GM18508 (cell line): ENCODE measurements around the gene PAPOLA.
A peak's percentile ranks its signal among the peaks of the same experiment; 100 is the strongest.
"Not testable (repeated sequence)": the region's sequence is repeated elsewhere in the genome, so short reads cannot be mapped to it uniquely, and the experiment has no call there.

Experiments
- ATAC-seq: cut with Tn5 transposase; IDR thresholded peaks from one replicate; pipeline ENCODE4 v1.9.1; 2021; ENCODE audit warnings: moderate number of reproducible peaks; ENCODE audit not compliant: insufficient read depth, unreplicated experiment

Gene PAPOLA

DNA sequence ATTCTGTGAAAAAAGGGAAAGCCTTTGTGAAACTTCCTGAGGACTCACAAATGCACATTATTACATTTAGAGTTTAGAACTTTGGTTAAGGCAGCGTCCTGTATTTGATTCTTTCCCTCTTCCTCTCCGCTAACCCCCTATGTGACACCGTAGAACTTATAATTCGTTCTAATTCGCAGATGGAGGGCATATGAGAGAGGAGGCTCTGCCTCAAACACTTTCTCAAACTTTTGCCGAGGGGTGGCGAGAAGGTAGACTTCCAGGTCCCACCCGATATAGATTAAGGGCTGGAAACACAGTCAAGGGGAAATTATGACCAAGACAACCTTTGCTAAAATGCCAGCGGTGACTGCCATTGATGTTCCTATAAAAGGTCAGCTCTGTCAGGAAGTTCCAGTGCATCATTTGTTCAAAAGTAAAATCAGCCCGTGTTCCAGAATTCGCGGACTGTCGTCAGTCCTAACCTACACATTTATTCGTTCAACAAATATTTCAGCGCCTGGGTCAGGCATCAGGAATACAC is 904 bp upstream of the PAPOLA start:
- no peak for ATAC-seq

DNA sequence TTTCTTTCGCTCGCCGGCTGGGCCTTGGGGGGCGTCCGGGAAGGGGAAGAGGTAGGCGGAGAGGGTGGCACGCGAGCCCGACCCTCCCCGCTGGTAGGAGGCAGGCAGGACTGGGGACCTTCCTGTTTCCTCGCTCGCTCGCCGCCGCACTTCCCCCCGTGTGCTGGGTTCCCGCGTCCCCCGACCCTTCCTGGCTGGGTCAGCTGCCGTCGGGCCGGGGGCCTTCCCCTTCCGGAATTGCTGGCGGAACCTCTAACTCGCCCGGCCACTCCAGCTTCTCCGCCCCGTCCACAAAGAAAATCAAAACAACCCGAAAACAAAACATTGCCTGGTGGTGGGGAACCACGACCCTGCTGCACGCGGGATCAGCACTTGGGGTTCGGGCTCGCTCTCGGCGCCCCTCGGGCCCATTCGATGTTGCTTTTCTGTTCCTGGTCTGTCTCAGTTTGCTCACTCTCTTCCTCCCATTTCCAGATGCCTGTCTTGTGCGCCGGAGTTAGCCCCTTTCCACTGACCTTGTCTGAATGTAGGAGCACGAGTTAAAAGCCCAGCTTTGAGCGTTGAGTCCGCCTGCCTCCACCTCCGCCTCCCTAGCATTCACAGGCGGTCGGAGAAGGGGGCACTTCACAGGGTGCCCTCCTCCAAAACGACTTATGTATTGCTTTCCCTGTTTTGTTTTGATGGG is 581 bp downstream of the PAPOLA start:
- peak; percentile 18 for ATAC-seq

DNA sequence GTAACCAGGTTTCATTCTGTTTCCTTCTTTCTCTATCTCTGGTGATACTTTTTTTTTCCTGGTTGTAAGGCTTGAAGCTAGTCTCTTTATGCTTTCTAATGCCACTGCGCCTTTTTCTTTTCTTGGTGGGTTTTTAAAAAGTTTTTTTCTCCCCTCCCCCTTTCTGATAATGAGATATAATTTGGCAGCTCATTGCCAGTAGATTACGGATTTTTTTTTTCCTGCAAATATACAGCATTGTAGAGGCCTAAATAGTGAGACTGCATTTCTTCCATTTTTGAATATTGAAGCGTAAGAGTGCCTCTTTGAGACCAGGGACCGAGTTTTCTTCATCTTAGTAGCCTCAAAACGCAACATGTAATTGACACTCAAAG is 1.1 kb downstream of the PAPOLA start:
- ATAC-seq = no peak

DNA sequence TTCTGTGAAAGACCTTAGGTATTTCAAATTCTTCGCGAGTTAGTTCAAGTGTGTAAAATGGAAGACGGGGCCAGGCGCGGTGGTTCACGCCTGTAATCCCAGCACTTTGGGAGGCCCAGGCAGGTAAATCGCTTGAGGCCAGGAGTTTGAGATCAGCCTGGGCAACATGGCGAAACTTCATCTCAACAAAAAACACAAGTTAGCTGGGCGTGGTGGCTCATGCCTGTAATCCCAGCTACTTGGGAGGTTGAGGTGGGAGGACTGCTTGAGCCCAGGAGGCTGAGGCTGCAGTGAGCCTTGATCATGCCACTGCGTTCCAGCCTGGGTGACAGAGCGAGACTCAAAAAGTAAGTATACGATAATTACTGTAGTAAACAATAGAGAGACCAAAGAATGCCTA is 2.2 kb downstream of the PAPOLA start:
- not testable (repeated sequence) for ATAC-seq

DNA sequence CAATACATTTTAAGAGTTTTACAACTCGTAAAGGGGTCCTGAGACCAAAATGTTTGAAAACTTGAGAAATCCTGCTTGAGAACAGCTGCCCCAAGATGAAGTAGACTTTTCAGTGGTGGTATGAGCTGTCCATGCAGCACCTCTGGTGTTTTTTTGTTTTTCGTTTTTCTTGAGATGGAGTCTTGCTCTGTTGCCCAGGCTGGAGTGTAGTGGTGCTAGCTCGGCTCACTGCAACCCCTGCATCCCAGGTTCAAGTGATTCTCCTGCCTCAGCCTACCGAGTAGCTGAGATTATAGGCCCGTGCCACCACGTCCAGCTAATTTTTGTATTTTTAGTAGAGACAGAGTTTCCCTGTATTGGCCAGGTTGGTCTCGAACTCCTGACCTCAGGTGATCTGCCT is 5.5 kb downstream of the PAPOLA start:
- no peak for ATAC-seq

DNA sequence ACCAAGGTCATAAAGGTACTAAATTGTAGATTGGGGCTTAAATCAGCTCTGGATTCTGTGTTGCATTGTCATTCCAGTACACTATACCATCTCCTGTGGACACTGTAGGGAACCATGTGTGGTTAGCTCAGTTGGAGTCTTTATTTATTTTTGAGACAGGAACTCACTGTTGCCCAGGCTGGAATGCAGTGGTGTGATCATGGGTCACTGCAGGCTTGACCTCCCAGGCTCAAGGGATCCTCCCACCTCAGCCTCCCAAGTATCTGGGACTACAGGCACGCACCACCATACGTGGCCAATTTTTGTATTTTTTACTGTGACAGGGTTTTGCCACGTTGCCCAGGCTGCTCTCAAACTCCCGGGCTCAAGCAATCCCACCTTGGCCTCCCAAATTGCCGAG is 6.7 kb downstream of the PAPOLA start:
- no peak for ATAC-seq

DNA sequence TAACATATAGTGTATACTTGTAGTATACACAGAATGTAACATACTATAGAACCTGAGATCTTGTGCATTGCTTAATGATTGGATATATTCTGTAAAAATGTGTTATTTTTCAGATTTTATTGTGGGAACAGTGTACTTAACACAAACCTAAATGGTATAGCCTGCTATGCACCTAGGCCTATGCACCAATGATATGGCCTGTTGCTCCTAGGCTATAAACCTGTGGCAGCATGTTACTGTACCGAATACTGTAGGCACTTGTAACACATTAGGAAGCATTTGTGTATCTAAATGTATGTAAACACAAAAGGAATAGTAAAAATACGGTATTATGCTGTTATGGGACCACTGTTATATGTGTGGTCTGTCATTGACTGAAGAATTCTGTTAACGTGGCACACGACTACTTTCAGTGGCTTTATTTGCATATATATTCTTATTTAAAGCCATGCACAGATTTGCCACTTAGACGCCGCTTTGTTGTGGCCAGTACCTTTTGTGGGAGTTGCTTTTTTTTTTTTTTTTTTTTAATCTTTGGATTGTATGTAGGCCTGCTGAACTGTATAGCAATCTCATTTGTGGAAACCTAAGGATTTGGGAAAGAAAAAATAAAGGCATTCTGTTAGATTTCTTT is 7.4 kb downstream of the PAPOLA start:
- no peak for ATAC-seq

DNA sequence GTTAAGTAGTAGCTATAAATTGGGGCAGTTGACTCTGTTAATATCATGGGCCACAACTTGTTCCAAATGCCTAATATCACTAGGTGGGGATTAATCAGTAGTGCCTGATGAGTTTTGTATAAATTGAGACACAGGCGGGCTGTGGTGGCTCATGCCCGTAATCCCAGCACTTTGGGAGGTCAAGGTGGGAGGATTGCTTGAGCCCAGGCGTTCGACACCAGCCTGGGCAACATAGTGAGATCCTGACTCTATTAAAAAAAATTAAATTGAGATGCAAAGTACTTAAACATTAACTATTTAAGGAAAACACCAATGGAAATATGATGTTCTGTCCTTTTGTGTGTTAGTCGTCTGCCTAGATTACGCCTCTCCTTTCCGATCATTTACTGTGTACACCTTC is 9.0 kb downstream of the PAPOLA start:
- ATAC-seq = no peak

DNA sequence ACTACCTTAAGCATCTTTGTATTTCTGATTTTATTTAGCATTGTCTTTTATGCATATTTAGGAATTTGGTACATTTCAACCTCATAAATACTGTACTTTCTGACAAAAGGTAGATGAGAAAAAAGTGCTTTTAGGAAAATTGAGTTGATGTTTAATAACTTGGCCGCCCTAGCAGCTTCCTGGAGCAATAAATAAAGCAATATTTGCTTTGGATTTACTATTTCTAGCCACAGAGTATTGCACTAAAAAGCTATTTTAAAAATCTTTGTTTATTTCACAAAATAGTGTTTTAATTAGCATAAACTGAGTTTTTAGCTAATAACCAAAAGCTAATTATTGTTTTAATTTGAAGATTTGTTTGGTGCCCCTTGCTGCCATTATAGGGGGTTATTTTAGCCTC is 9.5 kb downstream of the PAPOLA start:
- ATAC-seq = no peak

DNA sequence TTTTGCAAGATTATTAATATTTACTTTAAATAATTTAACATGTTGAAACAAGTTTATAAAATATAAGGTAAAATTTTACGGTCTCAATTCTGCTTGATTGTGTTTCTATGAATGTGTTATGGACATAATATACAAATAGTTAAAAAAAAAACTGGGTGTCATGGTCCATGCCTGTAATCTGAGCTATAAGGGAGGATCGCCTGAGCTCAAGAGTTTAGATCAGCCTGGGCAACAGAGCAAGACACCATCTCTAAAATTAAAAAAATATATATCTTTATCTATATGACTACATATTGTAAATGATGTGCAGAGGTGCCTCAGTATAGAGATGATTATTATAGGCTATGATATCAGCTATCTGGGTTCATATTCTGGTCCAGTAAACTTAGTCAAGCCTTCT is 9.9 kb downstream of the PAPOLA start:
- ATAC-seq = no peak

DNA sequence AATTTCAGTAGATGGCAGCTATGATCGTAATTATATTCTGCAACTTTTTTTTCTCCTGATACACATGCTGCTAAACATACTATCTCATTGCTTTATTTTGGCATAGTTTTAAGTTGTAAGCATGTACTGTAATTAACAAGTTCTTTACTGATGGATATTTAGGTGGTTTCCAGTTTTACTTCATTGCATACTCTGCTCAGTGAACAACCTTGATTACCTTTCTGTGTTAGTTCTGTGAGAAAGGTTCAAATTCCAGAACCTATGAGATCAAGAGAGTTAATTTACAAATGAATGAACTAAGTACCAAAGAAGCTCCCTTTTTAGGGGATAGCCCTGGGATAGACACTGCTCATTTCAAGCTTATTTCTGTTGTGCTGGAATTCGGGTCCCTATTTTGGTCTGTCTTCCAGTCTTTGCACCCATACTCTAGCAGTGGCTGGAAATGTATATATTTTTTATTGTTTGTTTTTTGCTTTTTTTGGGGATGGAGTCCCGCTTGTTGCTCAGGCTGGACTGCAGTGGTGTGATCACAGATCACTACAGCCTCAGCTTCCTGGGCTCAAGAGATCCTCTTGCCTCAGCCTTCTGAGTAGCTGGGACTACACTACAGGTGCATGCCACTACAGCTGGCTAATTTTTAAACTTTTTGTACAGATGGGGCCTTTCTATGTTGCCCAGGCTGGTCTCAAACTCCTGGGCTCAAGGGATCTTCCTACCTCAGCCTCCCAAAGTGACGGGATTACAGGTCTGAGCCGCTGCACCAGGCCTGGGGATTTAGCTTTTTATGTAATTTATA is 10.6 kb downstream of the PAPOLA start:
- ATAC-seq = no peak

DNA sequence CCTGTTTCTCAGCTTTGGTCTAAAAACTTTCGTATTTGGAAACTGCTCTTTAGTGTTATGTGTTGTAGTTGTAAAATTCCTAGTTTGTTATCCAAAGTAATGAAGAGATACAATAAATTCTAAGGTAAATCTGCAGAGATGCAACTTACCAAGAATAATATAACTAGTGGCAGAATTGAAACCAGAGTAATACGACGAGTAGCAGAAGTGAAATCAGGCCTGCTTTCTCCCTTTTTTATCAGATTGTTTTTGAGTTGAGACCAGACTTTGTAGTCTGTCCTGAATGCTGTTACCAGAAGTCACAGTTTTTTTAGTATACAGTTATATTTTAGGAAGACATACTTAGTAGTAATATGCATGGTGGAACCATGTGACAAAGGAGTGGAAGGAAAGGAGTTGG is 12.5 kb downstream of the PAPOLA start:
- ATAC-seq = no peak

DNA sequence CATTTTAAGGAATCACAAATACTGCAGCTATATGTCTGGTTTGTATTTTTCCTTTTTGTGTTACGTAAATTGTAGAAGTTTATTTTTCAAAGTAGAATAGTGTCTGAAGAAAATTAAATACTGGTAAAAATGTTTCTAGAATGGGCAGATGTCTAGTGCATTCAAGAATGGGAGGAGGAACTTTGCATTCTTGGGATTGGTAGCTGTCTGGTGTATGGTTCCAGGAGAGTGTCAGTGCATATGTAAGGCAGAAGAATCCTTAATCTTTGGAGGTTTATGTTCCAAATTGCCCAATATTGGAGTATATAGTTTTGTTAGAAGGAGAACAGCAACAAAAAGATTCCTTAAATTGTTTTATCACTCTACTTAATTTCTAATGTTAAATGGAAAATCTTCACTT is 13.5 kb downstream of the PAPOLA start:
- ATAC-seq = no peak

DNA sequence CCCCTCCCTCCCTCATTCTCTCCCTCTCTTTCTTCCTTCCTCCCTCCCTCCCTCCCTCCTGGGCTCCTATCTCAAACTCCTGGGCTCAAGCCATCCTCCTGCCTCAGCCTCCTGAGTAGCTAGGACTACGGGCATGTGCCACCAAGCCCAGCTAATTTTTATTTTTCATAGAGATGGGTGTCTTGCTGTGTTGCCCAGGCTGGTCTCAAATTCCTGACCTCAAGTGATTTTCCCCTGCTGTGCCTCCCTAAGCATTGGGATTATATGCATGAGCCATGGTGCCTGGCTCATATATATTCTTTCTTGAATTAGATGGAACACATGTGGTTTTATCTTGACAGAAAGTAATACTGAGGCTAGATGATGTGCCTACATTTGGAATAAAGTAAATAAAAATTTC is 14.2 kb downstream of the PAPOLA start:
- no peak for ATAC-seq

DNA sequence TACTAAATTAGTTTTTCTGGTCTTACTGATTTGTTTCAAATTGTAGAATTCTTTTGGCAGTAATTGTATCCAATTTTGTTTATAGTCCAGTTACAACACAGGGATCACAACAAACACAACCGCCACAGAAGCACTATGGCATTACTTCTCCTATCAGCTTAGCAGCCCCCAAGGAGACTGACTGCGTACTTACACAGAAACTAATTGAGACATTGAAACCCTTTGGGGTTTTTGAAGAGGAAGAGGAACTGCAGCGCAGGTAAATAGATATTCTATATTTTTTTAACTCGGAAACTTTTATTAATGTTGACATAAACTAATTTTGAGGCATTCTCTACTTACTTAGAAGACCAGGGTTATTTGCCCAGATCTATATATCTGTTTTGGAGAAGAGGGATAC is 17.8 kb downstream of the PAPOLA start:
- no peak for ATAC-seq

DNA sequence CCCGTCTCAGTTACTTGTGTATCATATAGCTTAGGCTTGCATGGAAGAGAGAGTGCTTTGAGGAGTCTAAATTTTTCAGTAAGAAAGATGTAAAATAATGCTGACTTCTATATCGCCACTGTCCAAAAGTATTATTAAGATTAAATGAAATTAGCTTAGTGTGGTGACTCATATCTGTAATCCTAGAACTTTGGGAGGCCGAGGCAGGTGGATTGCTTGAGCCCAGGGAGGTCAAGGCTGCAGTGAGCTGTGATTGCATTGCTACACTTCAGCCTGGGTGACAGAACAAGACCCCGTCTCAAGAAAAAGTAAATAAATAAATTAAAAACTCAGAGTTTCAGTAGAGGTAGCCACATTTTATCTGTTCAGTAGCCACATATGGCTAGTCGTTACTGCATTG is 23.3 kb downstream of the PAPOLA start:
- no peak for ATAC-seq

DNA sequence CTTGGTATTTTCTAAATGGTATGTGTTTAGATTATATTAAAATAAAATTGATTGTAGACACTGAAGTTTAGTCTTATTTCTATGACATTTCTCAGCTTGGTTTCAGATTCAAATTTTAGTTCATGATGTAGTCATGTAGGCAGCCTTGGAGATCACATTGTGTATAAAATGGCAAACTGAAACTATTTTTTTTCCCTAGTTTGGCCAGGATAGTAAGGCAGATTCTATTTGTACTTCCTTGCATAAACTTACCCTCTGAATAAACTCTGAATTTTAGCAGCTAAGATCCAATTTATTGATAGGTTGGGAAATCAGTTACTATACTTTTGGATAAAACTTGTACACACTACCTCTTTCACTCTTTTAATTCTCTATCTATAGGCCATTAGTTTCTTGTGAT is 30.4 kb downstream of the PAPOLA start:
- ATAC-seq = no peak

DNA sequence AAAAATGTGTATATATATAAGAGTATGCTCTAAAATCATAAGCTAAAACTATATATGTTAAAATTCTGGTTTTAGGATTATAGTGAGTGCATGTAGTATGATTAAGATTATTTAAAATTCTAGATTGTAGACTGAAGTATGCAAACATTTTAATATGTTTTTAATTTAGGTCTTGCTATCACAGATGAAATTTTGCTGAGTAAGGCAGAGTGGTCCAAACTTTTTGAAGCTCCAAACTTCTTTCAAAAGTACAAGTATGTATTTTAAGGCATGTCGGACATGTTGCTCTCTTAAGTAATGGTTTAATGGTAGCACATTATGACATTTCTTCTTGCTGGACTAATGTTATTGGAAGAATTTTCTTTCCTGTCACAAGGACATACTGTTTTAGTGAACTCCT is 34.6 kb downstream of the PAPOLA start:
- ATAC-seq = no peak

DNA sequence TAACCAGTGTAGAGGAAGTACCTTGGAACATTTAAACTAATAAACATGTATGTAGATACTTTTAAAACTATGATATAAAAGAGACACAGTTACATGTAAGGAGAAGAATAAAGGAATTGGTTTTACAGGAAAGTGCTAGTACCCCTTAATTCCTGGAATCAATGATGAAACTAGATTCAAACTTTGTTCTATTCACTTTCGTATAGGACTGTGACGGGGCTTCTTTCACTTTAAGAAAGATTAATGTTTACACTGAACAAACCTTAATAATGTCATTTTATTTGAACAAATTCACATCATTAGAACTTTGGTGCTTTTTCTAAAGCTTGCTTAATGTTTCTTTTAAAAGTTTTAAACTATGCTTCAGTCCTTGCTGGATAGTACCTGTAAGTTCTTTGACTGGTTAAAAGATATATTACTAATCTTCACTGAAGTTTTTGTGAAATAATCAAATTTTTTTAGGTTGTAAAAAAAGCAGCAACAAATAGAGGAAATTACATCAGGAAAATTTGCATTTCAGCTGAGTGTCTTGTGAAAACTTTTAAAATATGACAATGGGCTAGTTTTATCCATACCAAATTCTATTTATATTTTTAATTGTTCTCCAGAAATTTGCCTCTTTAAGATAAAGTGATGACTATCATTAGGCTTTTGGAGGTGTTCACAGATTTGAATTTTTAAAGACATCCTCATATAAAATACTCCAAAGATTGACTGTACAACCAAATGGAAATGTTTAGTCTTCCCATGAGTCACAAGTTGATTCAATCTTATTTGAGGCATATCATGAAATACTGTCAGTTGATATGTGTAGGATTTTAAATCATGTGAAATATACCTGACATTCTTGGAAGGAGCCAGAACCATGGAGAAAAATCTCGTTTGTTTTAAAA is 36.2 kb downstream of the PAPOLA start:
- no peak for ATAC-seq

DNA sequence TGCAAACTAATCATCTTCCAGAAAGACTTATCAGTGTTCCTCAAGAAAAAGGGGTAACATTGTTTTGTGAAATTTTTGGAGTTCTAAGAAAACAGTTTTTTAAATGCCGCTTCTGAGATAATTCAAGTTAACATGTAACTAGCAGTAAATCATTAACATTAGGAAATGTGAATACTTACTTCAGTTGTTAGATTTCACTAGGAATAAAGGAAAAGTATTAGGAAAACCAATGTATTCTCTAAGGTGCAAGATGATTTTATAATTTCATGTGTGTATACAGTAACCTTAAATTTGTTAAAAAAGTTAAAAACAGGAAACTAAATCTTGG is 36.8 kb downstream of the PAPOLA start:
- no peak for ATAC-seq
